HepG2 (cell line): ENCODE results near the gene ADSS1. TPM values are rescaled to one million over a fixed set of nuclear protein-coding genes. Genes with fewer than 3 reads are reported as not detected.

Experiments used
- ATAC-seq: fragments of 200-7000 bp; cut with Tn5 transposase; 3 replicates; pipeline ENCODE4 v1.9.1; 2020; ENCODE audit warnings: mild to moderate bottlenecking, moderate library complexity
- BruUV-seq: library from RNA; stranded (reverse); fragments of 400-500 nt; replicated peaks from 2 replicates; lab custom pipeline; 2021; lab: Mats Ljungman, UMichigan
- CTCF ChIA-PET: fragments of 300-600 bp; formaldehyde crosslinking; extraction: SDS; loops from one replicate; lab custom pipeline; 2021; ENCODE audit warnings: low total read pairs, inconsistent platforms, low intra/inter-chr PET ratio; lab: Yijun Ruan, JAX
- POLR2A ChIA-PET: fragments of 350-600 bp; sonication (Branson Sonifier 250); formaldehyde crosslinking; loops from one replicate; lab custom pipeline; 2020; ENCODE audit warnings: antibody characterized with exemption, inconsistent platforms; lab: Yijun Ruan, JAX
- DNase-seq: peaks from one replicate; pipeline ENCODE4 v3.0.0-alpha.2; 2015; ENCODE audit warnings: low spot score
- FAIRE-seq: peaks from 3 replicates; lab custom pipeline; 2011; peaks lifted over from hg19 to GRCh38; lab: Jason Lieb, UNC
- H2AFZ ChIP-seq: one replicate; pipeline ENCODE4 v1.6.1; 2011; ENCODE audit warnings: low read length, inconsistent platforms
- H3K27ac ChIP-seq: fragments of 300-600 bp; 3 replicates; pipeline ENCODE4 v1.8.0; 2011; ENCODE audit warnings: mixed run types, mild to moderate bottlenecking, mixed read lengths, low read length, inconsistent platforms; ENCODE audit not compliant: insufficient read depth; ENCODE audit errors: extremely low read length
- H3K27me3 ChIP-seq, 2 experiments: fragments of 200-600 bp in 1 of 2; 2 replicates in 1 of 2; 3 replicates in 1 of 2; pipeline versions ENCODE4 v1.6.0 to v1.8.0; 2011; ENCODE audit warnings: low read length in 2 of 2, mild to moderate bottlenecking in 2 of 2, moderate library complexity in 2 of 2, inconsistent platforms in 1 of 2; ENCODE audit not compliant: insufficient read depth in 2 of 2, control insufficient read depth in 1 of 2
- H3K36me3 ChIP-seq, 2 experiments: fragments of 200-600 bp in 1 of 2; replicated peaks in 1 of 2; 2 replicates in 1 of 2; 3 replicates in 1 of 2; pipeline versions ENCODE4 v1.5.1 to v1.8.0; 2011; ENCODE audit warnings: low read length in 2 of 2, inconsistent platforms in 1 of 2; ENCODE audit not compliant: insufficient read depth in 2 of 2, control insufficient read depth in 1 of 2
- H3K4me1 ChIP-seq: 2 replicates; pipeline ENCODE4 v1.5.1; 2012; ENCODE audit warnings: low read length, inconsistent platforms; ENCODE audit not compliant: insufficient read depth
- H3K4me2 ChIP-seq: 2 replicates; pipeline ENCODE4 v1.6.0; 2011; ENCODE audit warnings: low read depth, low read length, inconsistent platforms
- H3K4me3 ChIP-seq, 3 experiments: fragments of 200-600 bp in 1 of 3; sonication (generic), shearing (Covaris generic) in 1 of 3; replicated peaks in 1 of 3; 2 replicates each; pipeline ENCODE4 v1.5.1; 2011 to 2016; ENCODE audit warnings: low read length in 3 of 3, inconsistent platforms in 2 of 3, low read depth in 2 of 3, mild to moderate bottlenecking in 2 of 3, control low read depth in 1 of 3, mixed read lengths in 1 of 3; ENCODE audit not compliant: insufficient read depth in 1 of 3
- H3K79me2 ChIP-seq: one replicate; pipeline ENCODE4 v1.6.1; 2011; ENCODE audit warnings: low read length, inconsistent platforms; ENCODE audit not compliant: insufficient read depth
- H3K9ac ChIP-seq: 2 replicates; pipeline ENCODE4 v1.6.0; 2011; ENCODE audit warnings: mild to moderate bottlenecking, low read depth, low read length, inconsistent platforms; ENCODE audit not compliant: insufficient read depth
- H3K9me3 ChIP-seq: 2 replicates; pipeline ENCODE4 v1.5.1; 2012; ENCODE audit warnings: mild to moderate bottlenecking, low read length
- H4K20me1 ChIP-seq: 2 replicates; pipeline ENCODE4 v1.6.0; 2011; ENCODE audit warnings: inconsistent platforms, mild to moderate bottlenecking, low read length, moderate library complexity; ENCODE audit not compliant: insufficient read depth
- FOXK1 ChIP-seq: sonication (generic); formaldehyde crosslinking; IDR thresholded peaks from 2 replicates; pipeline ENCODE4 v1.4.0; 2020; ENCODE audit warnings: low read depth, missing genetic modification reagents, borderline replicate concordance
- SETDB1 ChIP-seq: sonication (generic); formaldehyde crosslinking; IDR thresholded peaks from 2 replicates; pipeline ENCODE4 v1.5.1; 2020; ENCODE audit warnings: missing genetic modification reagents, mild to moderate bottlenecking, borderline replicate concordance
- U2AF1 ChIP-seq: fragments of 200-400 bp; formaldehyde crosslinking; optimal IDR thresholded peaks from 2 replicates; pipeline ENCODE3; 2017; ENCODE audit warnings: mild to moderate bottlenecking, low read depth, low read length
- ZBTB2 ChIP-seq: sonication (generic); formaldehyde crosslinking; IDR thresholded peaks from 2 replicates; pipeline ENCODE4 v1.8.0; 2022; ENCODE audit warnings: low read depth, missing genetic modification reagents
- ZC3H13 ChIP-seq: sonication (generic); formaldehyde crosslinking; IDR thresholded peaks from 2 replicates; pipeline ENCODE4 v1.8.1; 2023; ENCODE audit warnings: mild to moderate bottlenecking, missing genetic modification reagents, moderate library complexity
- ZFP36 ChIP-seq: fragments of 150-350 bp; IDR thresholded peaks from 2 replicates; pipeline ENCODE4 v1.6.1; 2018; ENCODE audit warnings: borderline replicate concordance, low read length, low read depth; ENCODE audit not compliant: partially characterized antibody
- ZNF451 ChIP-seq: sonication (generic); formaldehyde crosslinking; IDR thresholded peaks from 2 replicates; pipeline ENCODE4 v1.5.0; 2020; ENCODE audit warnings: mild to moderate bottlenecking, missing genetic modification reagents
- ZNF562 ChIP-seq: sonication (generic); formaldehyde crosslinking; IDR thresholded peaks from 2 replicates; pipeline ENCODE4 v1.8.0; 2022; ENCODE audit warnings: missing genetic modification reagents, borderline replicate concordance
- ZNF672 ChIP-seq: sonication (generic); formaldehyde crosslinking; IDR thresholded peaks from 2 replicates; pipeline ENCODE4 v1.8.1; 2022; ENCODE audit warnings: missing genetic modification reagents
- WGBS: methylation state at CpG from one replicate; pipeline ENCODE4 v1.1.6; 2017; ENCODE audit warnings: low lambda C conversion rate; 5-methylcytosine and 5-hydroxymethylcytosine counted together
- in situ Hi-C: cut with HindIII; loops from 2 replicates; pipeline ENCODE4 v1.10.0; 2017; ENCODE audit warnings: low pct_unique_long_range_greater_than_20kb; ENCODE audit not compliant: extremely low pct_ligation_motif_present
- intact Hi-C: fragments of 100-400 bp; cut with micrococcal nuclease; formaldehyde crosslinking; loops from one replicate; pipeline ENCODE4 v1.10.0; 2022; ENCODE audit not compliant: unreplicated experiment
- polyA plus RNA-seq, 8 experiments: library from polyadenylated mRNA; depleted of rRNA in 3 of 8; stranded (reverse) in 7 of 8; unstranded in 1 of 8; fragments of >200 nt; fragmentation: Illumina TruSeq in 4 of 8; extraction: Trizol in 4 of 8; gene quantifications; 2 replicates each; pipeline versions ENCODE4 v1.2.1 to v1.2.3, GENCODE V29; 2011 to 2016; ENCODE audit warnings: low read depth in 4 of 8, missing spikeins in 1 of 8, mixed read lengths in 1 of 8; ENCODE audit not compliant: insufficient read depth in 1 of 8
- total RNA-seq, 5 experiments: library from RNA; depleted of rRNA; stranded (reverse); fragments of >200 nt; fragmentation: Illumina TruSeq; extraction: Trizol; gene quantifications; 2 replicates each; pipeline ENCODE4 v1.2.3, GENCODE V29; 2016; ENCODE audit warnings: low read depth in 1 of 5
- TF ChIP-seq, protein P1 (sequence below): sonication (generic); formaldehyde crosslinking; IDR thresholded peaks from 2 replicates; pipeline ENCODE4 v1.8.1; 2023; ENCODE audit warnings: missing genetic modification reagents, inconsistent platforms, borderline replicate concordance
- TF ChIP-seq, protein P2 (sequence below): sonication (generic); formaldehyde crosslinking; IDR thresholded peaks from 2 replicates; pipeline ENCODE4 v1.4.0; 2020; ENCODE audit warnings: mild to moderate bottlenecking, missing genetic modification reagents
- TF ChIP-seq, protein P3 (sequence below): sonication (generic); formaldehyde crosslinking; IDR thresholded peaks from 2 replicates; pipeline ENCODE4 v1.4.0; 2020; ENCODE audit warnings: missing genetic modification reagents

ADSS1 gene
- total and polyA plus RNA-seq, 2 of the 13 experiments (the other 11 are each of a cell fraction or from before 2014, with no cell fraction given): 1.0 to 36.7 TPM

GRCh38 chr14:104695660-104696000 lies 28.4 kb upstream of the ADSS1 start:
- no peaks in the 10 kb centered on the region for H3K27me3 ChIP-seq
- no peak overlapping the region for H3K9ac ChIP-seq
- in situ Hi-C loops (no loop called here), intact Hi-C loops (no loop called here)
- H3K4me3 ChIP-seq: no peak overlapping the region
- peaks cover 22% of the 10 kb centered on the region for H3K4me1 ChIP-seq
- no peak overlapping the region for H2AFZ ChIP-seq
- 45% methylated on average over 2 of the region's 6 CpGs for WGBS
- no peak for DNase-seq
- no peak overlapping the region for H3K4me2 ChIP-seq
- peaks cover 25% of the 10 kb centered on the region; the same call in 1 of the 2 replicates for H4K20me1 ChIP-seq
- no peak for FAIRE-seq
- H3K9me3 ChIP-seq: no peaks in the 10 kb centered on the region
- no TSS peak for BruUV-seq
- no peak overlapping the region for H3K27ac ChIP-seq
- peaks cover 22% of the 10 kb centered on the region for H3K79me2 ChIP-seq
- H3K36me3 ChIP-seq: peaks cover 4 to 7% of the 10 kb centered on the region in 2 experiments; a peak in 2 of 5 replicates
- CTCF ChIA-PET: no interaction called here
- POLR2A ChIA-PET: interaction anchor here (0.6 to 2.5 kb wide), 2 partner anchors 18 to 30 kb away, joined by 3 to 7 read pairs; no protein-coding TSS in a partner anchor
- no peak for ATAC-seq
- no peak for TF ChIP-seq ZNF451 (CRISPR knock-in tag)
- no peak for TF ChIP-seq FOXK1 (CRISPR knock-in tag)
- TF ChIP-seq SETDB1 (CRISPR knock-in tag): no peak
- TF ChIP-seq ZFP36: no peak
- no peak for TF ChIP-seq ZNF672 (CRISPR knock-in tag)
- TF ChIP-seq, protein P1, sequence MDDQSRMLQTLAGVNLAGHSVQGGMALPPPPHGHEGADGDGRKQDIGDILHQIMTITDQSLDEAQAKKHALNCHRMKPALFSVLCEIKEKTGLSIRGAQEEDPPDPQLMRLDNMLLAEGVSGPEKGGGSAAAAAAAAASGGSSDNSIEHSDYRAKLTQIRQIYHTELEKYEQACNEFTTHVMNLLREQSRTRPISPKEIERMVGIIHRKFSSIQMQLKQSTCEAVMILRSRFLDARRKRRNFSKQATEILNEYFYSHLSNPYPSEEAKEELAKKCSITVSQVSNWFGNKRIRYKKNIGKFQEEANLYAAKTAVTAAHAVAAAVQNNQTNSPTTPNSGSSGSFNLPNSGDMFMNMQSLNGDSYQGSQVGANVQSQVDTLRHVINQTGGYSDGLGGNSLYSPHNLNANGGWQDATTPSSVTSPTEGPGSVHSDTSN: no peak
- no peak for TF ChIP-seq ZC3H13 (CRISPR knock-in tag)
- TF ChIP-seq, protein P2, sequence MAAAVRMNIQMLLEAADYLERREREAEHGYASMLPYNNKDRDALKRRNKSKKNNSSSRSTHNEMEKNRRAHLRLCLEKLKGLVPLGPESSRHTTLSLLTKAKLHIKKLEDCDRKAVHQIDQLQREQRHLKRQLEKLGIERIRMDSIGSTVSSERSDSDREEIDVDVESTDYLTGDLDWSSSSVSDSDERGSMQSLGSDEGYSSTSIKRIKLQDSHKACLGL (CRISPR knock-in tag): no peak
- TF ChIP-seq, protein P3, sequence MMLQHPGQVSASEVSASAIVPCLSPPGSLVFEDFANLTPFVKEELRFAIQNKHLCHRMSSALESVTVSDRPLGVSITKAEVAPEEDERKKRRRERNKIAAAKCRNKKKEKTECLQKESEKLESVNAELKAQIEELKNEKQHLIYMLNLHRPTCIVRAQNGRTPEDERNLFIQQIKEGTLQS (CRISPR knock-in tag): no peak
- no peak for TF ChIP-seq U2AF1
- no peak for TF ChIP-seq ZBTB2 (CRISPR knock-in tag)
- no peak for TF ChIP-seq ZNF562 (CRISPR knock-in tag)
